Activated effector memory CD4-positive, alpha-beta T cell treated with anti-CD3 and anti-CD28 coated beads, Interleukin-2, amount 50 U/mL, for 16 hours (primary cell): Measurements from ENCODE around the gene COL6A2.

Source experiments
- DNase-seq: peaks from one replicate; pipeline ENCODE4 v3.0.0-alpha.2; 2020

Gene COL6A2

GRCh38 chr21:46115441-46116188 lies 17.7 kb downstream of the COL6A2 start:
- peak; percentile 58 for DNase-seq

GRCh38 chr21:46116189-46116775 lies 18.4 kb downstream of the COL6A2 start:
- no peak for DNase-seq

GRCh38 chr21:46116776-46117585 lies 19.1 kb downstream of the COL6A2 start:
- DNase-seq, result no peak

- no peak for DNase-seq
Measured at GRCh38 chr21:46117586-46118315, 19.8 kb downstream of the COL6A2 start.

GRCh38 chr21:46118316-46119143 lies 20.6 kb downstream of the COL6A2 start:
- peak; percentile 57 for DNase-seq

GRCh38 chr21:46119144-46119636 lies 21.3 kb downstream of the COL6A2 start:
- no peak for DNase-seq

GRCh38 chr21:46119637-46120271 lies 21.8 kb downstream of the COL6A2 start:
- DNase-seq, result peak; percentile 58

GRCh38 chr21:46120301-46121285 lies 22.7 kb downstream of the COL6A2 start:
- DNase-seq, result peak; percentile 50

- peak; percentile 57 for DNase-seq
Measured at GRCh38 chr21:46121286-46122221, 23.6 kb downstream of the COL6A2 start.

- no peak for DNase-seq
Measured at GRCh38 chr21:46122237-46122671, 24.3 kb downstream of the COL6A2 start.

- DNase-seq, result no peak
Measured at GRCh38 chr21:46122758-46123683, 25.1 kb downstream of the COL6A2 start.

- DNase-seq, result no peak
Measured at GRCh38 chr21:46124083-46124925, 26.4 kb downstream of the COL6A2 start.

- DNase-seq, result peak; percentile 55
Measured at GRCh38 chr21:46124926-46125845, 27.3 kb downstream of the COL6A2 start.

- DNase-seq, result peak; percentile 52
Measured at GRCh38 chr21:46125846-46126301, 28.0 kb downstream of the COL6A2 start.
